Smooth muscle cell (in vitro differentiated cells): ENCODE data around the gene HNRNPLL. TPM values are rescaled to one million over a fixed set of nuclear protein-coding genes. Genes with fewer than 3 reads are reported as not detected.
A peak's percentile ranks its signal among the peaks of the same experiment; 100 is the strongest.
"Not testable (repeated sequence)": the region's sequence is repeated elsewhere in the genome, so short reads cannot be mapped to it uniquely, and the experiment has no call there.

Experiments
- DNase-seq: peaks from one replicate; lab custom pipeline; 2025; ENCODE audit not compliant: unreplicated experiment; lab: John Stamatoyannopoulos, UW
- H2AFZ ChIP-seq: fragments of 200-600 bp; sonication (generic); 2 replicates; pipeline ENCODE4 v1.6.0; 2016; ENCODE audit warnings: antibody characterized with exemption, low read depth, mild to moderate bottlenecking
- H3F3A ChIP-seq: fragments of 200-600 bp; sonication (generic); 2 replicates; pipeline ENCODE4 v1.6.0; 2017; ENCODE audit warnings: antibody characterized with exemption, low read depth
- H3K27ac ChIP-seq: fragments of 200-600 bp; sonication (generic); 2 replicates; pipeline ENCODE4 v1.5.1; 2016; ENCODE audit warnings: low read depth, mild to moderate bottlenecking
- H3K27me3 ChIP-seq: fragments of 200-600 bp; sonication (generic); 2 replicates; pipeline ENCODE4 v1.6.1; 2016; ENCODE audit warnings: low read depth, mild to moderate bottlenecking
- H3K36me3 ChIP-seq: fragments of 200-600 bp; sonication (generic); 2 replicates; pipeline ENCODE4 v1.5.1; 2016; ENCODE audit warnings: low read depth
- H3K4me1 ChIP-seq: fragments of 200-600 bp; sonication (generic); 2 replicates; pipeline ENCODE4 v1.5.1; 2016; ENCODE audit warnings: low read depth
- H3K4me2 ChIP-seq: fragments of 200-600 bp; sonication (generic); 2 replicates; pipeline ENCODE4 v1.6.0; 2016; ENCODE audit warnings: mild to moderate bottlenecking
- H3K4me3 ChIP-seq: fragments of 200-600 bp; sonication (generic); 2 replicates; pipeline ENCODE4 v1.5.1; 2016; ENCODE audit warnings: mild to moderate bottlenecking
- H3K79me2 ChIP-seq: fragments of 200-600 bp; sonication (generic); 2 replicates; pipeline ENCODE4 v1.6.0; 2016; ENCODE audit warnings: low read depth, mild to moderate bottlenecking
- H3K9ac ChIP-seq: fragments of 200-600 bp; sonication (generic); 2 replicates; pipeline ENCODE4 v1.6.0; 2016; ENCODE audit warnings: low read depth
- H3K9me3 ChIP-seq: fragments of 200-600 bp; sonication (generic); replicated peaks from 2 replicates; pipeline ENCODE4 v1.5.1; 2016; ENCODE audit warnings: low read depth
- H4K20me1 ChIP-seq: fragments of 200-600 bp; sonication (generic); 2 replicates; pipeline ENCODE4 v1.6.0; 2016; ENCODE audit warnings: low read depth
- WGBS: methylation state at CpG from one replicate; pipeline ENCODE4 v1.1.7; 2016; ENCODE audit warnings: low lambda C conversion rate; 5-methylcytosine and 5-hydroxymethylcytosine counted together
- polyA plus RNA-seq: library from polyadenylated mRNA; unstranded; fragments of >200 nt; fragmentation: Nextera tagmentation; extraction: Ambion mirVana; gene quantifications from 2 replicates; pipeline ENCODE4 v1.2.1, GENCODE V29; 2016
- total RNA-seq: library from RNA; depleted of rRNA; stranded (reverse); fragments of >200 nt; gene quantifications from 2 replicates; pipeline ENCODE4 v1.2.3, GENCODE V29; 2014
- TF ChIP-seq, protein P1 (sequence below): fragments of 200-600 bp; sonication (generic); IDR thresholded peaks from 2 replicates; pipeline ENCODE4 v1.5.1; 2017; ENCODE audit warnings: borderline replicate concordance, mild to moderate bottlenecking, antibody characterized with exemption; ENCODE audit not compliant: insufficient read depth, poor library complexity, severe bottlenecking

The HNRNPLL gene
- total and polyA plus RNA-seq, 2 experiments from 2014 or later: 37.4 to 42.8 TPM

- 63% methylated on average over 7 of the region's 7 CpGs for WGBS
Measured at GRCh38 chr2:38549071-38549704, 53.5 kb downstream of the HNRNPLL start.

GRCh38 chr2:38547791-38548190 lies 54.9 kb downstream of the HNRNPLL start:
- no peaks in the 10 kb centered on the region for H4K20me1 ChIP-seq
- no peak overlapping the region for H3K9ac ChIP-seq
- no peak overlapping the region for H3K4me3 ChIP-seq
- TF ChIP-seq, protein P1, sequence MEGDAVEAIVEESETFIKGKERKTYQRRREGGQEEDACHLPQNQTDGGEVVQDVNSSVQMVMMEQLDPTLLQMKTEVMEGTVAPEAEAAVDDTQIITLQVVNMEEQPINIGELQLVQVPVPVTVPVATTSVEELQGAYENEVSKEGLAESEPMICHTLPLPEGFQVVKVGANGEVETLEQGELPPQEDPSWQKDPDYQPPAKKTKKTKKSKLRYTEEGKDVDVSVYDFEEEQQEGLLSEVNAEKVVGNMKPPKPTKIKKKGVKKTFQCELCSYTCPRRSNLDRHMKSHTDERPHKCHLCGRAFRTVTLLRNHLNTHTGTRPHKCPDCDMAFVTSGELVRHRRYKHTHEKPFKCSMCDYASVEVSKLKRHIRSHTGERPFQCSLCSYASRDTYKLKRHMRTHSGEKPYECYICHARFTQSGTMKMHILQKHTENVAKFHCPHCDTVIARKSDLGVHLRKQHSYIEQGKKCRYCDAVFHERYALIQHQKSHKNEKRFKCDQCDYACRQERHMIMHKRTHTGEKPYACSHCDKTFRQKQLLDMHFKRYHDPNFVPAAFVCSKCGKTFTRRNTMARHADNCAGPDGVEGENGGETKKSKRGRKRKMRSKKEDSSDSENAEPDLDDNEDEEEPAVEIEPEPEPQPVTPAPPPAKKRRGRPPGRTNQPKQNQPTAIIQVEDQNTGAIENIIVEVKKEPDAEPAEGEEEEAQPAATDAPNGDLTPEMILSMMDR: no peak
- H3K27me3 ChIP-seq: no peaks in the 10 kb centered on the region
- peaks cover 34% of the 10 kb centered on the region for H3F3A ChIP-seq
- H3K36me3 ChIP-seq: no peaks in the 10 kb centered on the region
- H3K9me3 ChIP-seq: no peaks in the 10 kb centered on the region
- 91% methylated on average over 1 of the region's 1 CpG for WGBS
- no peak for DNase-seq
- H2AFZ ChIP-seq: no peak overlapping the region
- H3K27ac ChIP-seq: no peak overlapping the region
- peaks cover 1% of the 10 kb centered on the region for H3K4me1 ChIP-seq
- no peak overlapping the region for H3K4me2 ChIP-seq
- no peaks in the 10 kb centered on the region for H3K79me2 ChIP-seq

More at GRCh38 chr2:38549071-38549704, 53.5 kb downstream of the HNRNPLL start:
- H3K27ac ChIP-seq: peak overlapping the region; percentile 51
- H3K27me3 ChIP-seq: no peaks in the 10 kb centered on the region
- no peak for DNase-seq
- peak overlapping the region; percentile 32 for H3K4me2 ChIP-seq
- H3K79me2 ChIP-seq: no peaks in the 10 kb centered on the region
- no peaks in the 10 kb centered on the region for H3K36me3 ChIP-seq
- peaks cover 23% of the 10 kb centered on the region for H3F3A ChIP-seq
- TF ChIP-seq, protein P1: no peak
- H4K20me1 ChIP-seq: no peaks in the 10 kb centered on the region
- H3K4me3 ChIP-seq: no peak overlapping the region
- H3K9me3 ChIP-seq: no peaks in the 10 kb centered on the region
- H3K4me1 ChIP-seq: no peaks in the 10 kb centered on the region
- H2AFZ ChIP-seq: no peak overlapping the region
- no peak overlapping the region for H3K9ac ChIP-seq

DNA sequence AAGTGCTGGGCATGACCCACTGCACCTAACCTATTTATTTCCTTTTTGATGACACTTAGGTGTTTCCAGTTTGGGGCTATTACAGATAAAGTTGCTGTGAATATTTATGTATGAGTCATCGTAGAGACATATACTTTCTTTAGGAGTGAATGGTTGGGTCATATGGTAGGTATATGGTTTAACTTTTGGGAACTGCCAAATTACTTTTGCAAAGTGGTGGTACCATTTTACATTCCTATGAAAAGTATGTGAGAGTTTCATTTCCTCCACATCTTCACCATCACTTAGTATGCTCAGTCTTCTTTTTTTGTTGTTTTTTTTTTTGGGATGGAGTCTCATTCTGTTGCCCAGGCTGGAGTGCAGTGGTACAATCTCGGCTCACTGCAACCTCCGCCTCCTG lies 56.1 kb downstream of the HNRNPLL start:
- Histone ChIP-seq H3K4me3 (no peak overlapping the region), H3K79me2 (no peaks in the 10 kb centered on the region), H3K27me3 (no peaks in the 10 kb centered on the region), H3K9ac (no peak overlapping the region), H3F3A (peaks cover 37% of the 10 kb centered on the region), H2AFZ (no peak overlapping the region), H3K36me3 (no peaks in the 10 kb centered on the region), H4K20me1 (no peaks in the 10 kb centered on the region), H3K27ac (no peak overlapping the region), H3K4me1 (peaks cover 5% of the 10 kb centered on the region), H3K4me2 (no peak overlapping the region), H3K9me3 (no peaks in the 10 kb centered on the region)
- WGBS: 93% methylated on average over 3 of the region's 3 CpGs
- DNase-seq: no peak
- TF ChIP-seq, protein P1: no peak

GRCh38 chr2:38546064-38546463 lies 56.7 kb downstream of the HNRNPLL start:
- Histone ChIP-seq H3K4me1 (peaks cover 5% of the 10 kb centered on the region), H3K9ac (no peak overlapping the region), H3F3A (peaks cover 38% of the 10 kb centered on the region), H3K4me3 (no peak overlapping the region), H3K36me3 (no peaks in the 10 kb centered on the region), H4K20me1 (no peaks in the 10 kb centered on the region), H3K27ac (no peak overlapping the region), H3K4me2 (no peak overlapping the region), H3K27me3 (no peaks in the 10 kb centered on the region), H2AFZ (no peak overlapping the region), H3K79me2 (no peaks in the 10 kb centered on the region), H3K9me3 (no peaks in the 10 kb centered on the region)
- TF ChIP-seq, protein P1: no peak
- DNase-seq: no peak

DNA sequence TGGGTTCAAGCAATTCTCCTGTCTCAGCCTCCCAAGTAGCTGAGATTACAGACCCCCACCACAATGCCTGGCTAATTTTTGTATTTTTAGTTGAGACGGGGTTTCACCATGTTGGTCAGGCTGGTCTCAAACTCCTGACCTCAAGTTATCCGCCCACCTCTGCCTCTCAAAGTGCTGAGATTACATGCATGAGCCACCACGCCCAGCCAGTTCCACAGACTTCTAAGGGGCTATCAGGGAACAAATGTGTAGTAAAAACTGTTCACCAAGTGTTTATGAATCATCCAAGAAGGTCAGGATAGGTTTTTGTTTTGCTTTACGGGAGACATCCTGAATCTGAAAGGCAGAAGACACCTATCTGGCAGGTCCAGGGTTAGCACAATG lies 60.5 kb downstream of the HNRNPLL start:
- H4K20me1 ChIP-seq, H3K79me2 ChIP-seq, H2AFZ ChIP-seq, H3K9me3 ChIP-seq, H3K4me1 ChIP-seq, DNase-seq, H3K27me3 ChIP-seq, H3K36me3 ChIP-seq: not testable (repeated sequence)
- Histone ChIP-seq H3F3A (peaks cover 32% of the 10 kb centered on the region), H3K27ac (peak overlapping the region; percentile 81), H3K9ac (peak overlapping the region; percentile 62), H3K4me3 (peak overlapping the region; percentile 28), H3K4me2 (peak overlapping the region; percentile 77)
- WGBS: 31% methylated on average over 4 of the region's 4 CpGs
